Keratinocyte (primary cell): ENCODE measurements around the gene GABPB2.

Source experiments
- CTCF ChIP-seq, 3 experiments: IDR thresholded peaks in 1 of 3; conservative IDR thresholded peaks in 1 of 3; optimal IDR thresholded peaks in 1 of 3; 2 replicates in 2 of 3; 3 replicates in 1 of 3; pipeline versions ENCODE3 to v1.5.1; 2011; ENCODE audit warnings: low read length in 3 of 3, mild to moderate bottlenecking in 3 of 3, moderate library complexity in 2 of 3, control low read depth in 1 of 3, inconsistent platforms in 1 of 3; ENCODE audit not compliant: insufficient read depth in 2 of 3; ENCODE audit errors: extremely low read depth in 1 of 3
- EZH2 ChIP-seq: IDR thresholded peaks from one replicate; pipeline ENCODE4 v1.6.1; 2012; ENCODE audit warnings: inconsistent platforms, mild to moderate bottlenecking, low read length, moderate library complexity

GRCh38 chr1:151131701-151132334 lies 61.3 kb downstream of the GABPB2 start:
- TF ChIP-seq CTCF (optimal IDR thresholded peaks at IDR 0.05 in 1 of 3, IDR thresholded peaks at IDR 0.05 in 1 of 3, conservative IDR thresholded peaks at IDR 0.05 in 1 of 3; ENCODE audit: extremely low read depth in 1 of 3, insufficient read depth in 2 of 3, low read length in 3 of 3) = no peak
- TF ChIP-seq EZH2 = peak; percentile 77
